GM23338 (cell line): ENCODE results near the gene ANTXR2. TPM values are rescaled to one million over a fixed set of nuclear protein-coding genes. Genes with fewer than 3 reads are reported as not detected.

Source experiments
- ATAC-seq: fragments of 200-7000 bp; cut with Tn5 transposase; 3 replicates; pipeline ENCODE4 v1.9.1; 2020
- DNase-seq: peaks from one replicate; pipeline ENCODE4 v3.0.0-alpha.2; 2015; ENCODE audit warnings: low spot score
- H2AFZ ChIP-seq: fragments of 200-600 bp; sonication (generic); 2 replicates; pipeline ENCODE4 v1.8.0; 2016; ENCODE audit warnings: antibody characterized with exemption, mild to moderate bottlenecking, moderate library complexity
- H3F3A ChIP-seq: fragments of 200-600 bp; sonication (generic); replicated peaks from 2 replicates; pipeline ENCODE4 v1.8.0; 2017; ENCODE audit warnings: antibody characterized with exemption, mixed run types, low read depth
- H3K27ac ChIP-seq: fragments of 200-600 bp; sonication (generic); 2 replicates; pipeline ENCODE4 v1.6.1; 2016; ENCODE audit warnings: low read depth
- H3K27me3 ChIP-seq: fragments of 200-600 bp; sonication (generic); 2 replicates; pipeline ENCODE4 v1.8.0; 2016; ENCODE audit warnings: mild to moderate bottlenecking, mixed run types, moderate library complexity; ENCODE audit not compliant: insufficient read depth
- H3K36me3 ChIP-seq: fragments of 200-600 bp; sonication (generic); 2 replicates; pipeline ENCODE4 v1.8.0; 2016; ENCODE audit warnings: mild to moderate bottlenecking; ENCODE audit not compliant: insufficient read depth
- H3K4me1 ChIP-seq: fragments of 200-600 bp; sonication (generic); 2 replicates; pipeline ENCODE4 v1.8.0; 2016; ENCODE audit warnings: mild to moderate bottlenecking, moderate library complexity; ENCODE audit not compliant: insufficient read depth
- H3K4me2 ChIP-seq: fragments of 200-600 bp; sonication (generic); 2 replicates; pipeline ENCODE4 v1.7.1; 2017; ENCODE audit warnings: mixed run types
- H3K4me3 ChIP-seq: fragments of 200-600 bp; sonication (generic); 2 replicates; pipeline ENCODE4 v1.6.1; 2016; ENCODE audit warnings: mixed run types
- H3K79me2 ChIP-seq: fragments of 200-600 bp; sonication (generic); replicated peaks from 2 replicates; pipeline ENCODE4 v1.8.0; 2017; ENCODE audit warnings: mild to moderate bottlenecking; ENCODE audit not compliant: insufficient read depth
- H3K9me2 ChIP-seq: fragments of 200-600 bp; sonication (generic); 2 replicates; pipeline ENCODE4 v1.8.0; 2017; ENCODE audit not compliant: insufficient read depth
- H4K20me1 ChIP-seq: fragments of 200-600 bp; sonication (generic); replicated peaks from 2 replicates; pipeline ENCODE4 v1.8.0; 2017; ENCODE audit warnings: mild to moderate bottlenecking; ENCODE audit not compliant: insufficient read depth
- H3K27ac Mint-ChIP-seq: 2 replicates; pipeline ENCODE4 v1.8.0; 2020; ENCODE audit warnings: inconsistent platforms, mild to moderate bottlenecking, moderate library complexity, mixed read lengths
- H3K27me3 Mint-ChIP-seq: 3 replicates; pipeline ENCODE4 v1.8.0; 2022; ENCODE audit warnings: low read depth, mild to moderate bottlenecking, moderate library complexity, mixed read lengths, inconsistent platforms; ENCODE audit not compliant: insufficient read depth, poor library complexity
- H3K36me3 Mint-ChIP-seq: 3 replicates; pipeline ENCODE4 v1.8.0; 2021; ENCODE audit warnings: low read depth, mild to moderate bottlenecking, inconsistent platforms, moderate library complexity, mixed read lengths
- H3K4me1 Mint-ChIP-seq: 3 replicates; pipeline ENCODE4 v1.8.0; 2020; ENCODE audit warnings: mild to moderate bottlenecking, inconsistent platforms, mixed read lengths
- H3K4me3 Mint-ChIP-seq: 3 replicates; pipeline ENCODE4 v1.8.0; 2021; ENCODE audit warnings: moderate library complexity, mild to moderate bottlenecking, inconsistent platforms, mixed read lengths
- H3K9me3 Mint-ChIP-seq: 3 replicates; pipeline ENCODE4 v1.8.0; 2020; ENCODE audit warnings: moderate library complexity, mild to moderate bottlenecking, inconsistent platforms, mixed read lengths
- CREB1 ChIP-seq: fragments of 250-450 bp; sonication (Bioruptor Pico); IDR thresholded peaks from 2 replicates; pipeline ENCODE4 v1.5.0; 2020; ENCODE audit warnings: low read depth, mild to moderate bottlenecking, moderate library complexity
- ETS1 ChIP-seq: IDR thresholded peaks from 2 replicates; pipeline ENCODE4 v1.6.1; 2016; ENCODE audit warnings: antibody characterized with exemption
- EZH2 ChIP-seq: fragments of 200-600 bp; sonication (generic); IDR thresholded peaks from one replicate; pipeline ENCODE4 v1.8.0; 2017; ENCODE audit warnings: antibody characterized with exemption, mild to moderate bottlenecking, low read depth; ENCODE audit not compliant: unreplicated experiment
- JUNB ChIP-seq: IDR thresholded peaks from one replicate; pipeline ENCODE4 v1.6.1; 2016; ENCODE audit warnings: antibody characterized with exemption; ENCODE audit not compliant: unreplicated experiment
- NANOG ChIP-seq: IDR thresholded peaks from 2 replicates; pipeline ENCODE4 v1.6.1; 2016; ENCODE audit warnings: antibody characterized with exemption, borderline replicate concordance
- POLR2AphosphoS5 ChIP-seq: IDR thresholded peaks from 2 replicates; pipeline ENCODE4 v1.6.1; 2016; ENCODE audit warnings: antibody characterized with exemption, low read depth
- ZNF331 ChIP-seq: fragments of 250-450 bp; sonication (Bioruptor Pico); IDR thresholded peaks from 2 replicates; pipeline ENCODE4 v1.5.0; 2020; ENCODE audit warnings: low read depth, mild to moderate bottlenecking, moderate library complexity
- polyA plus RNA-seq: library from polyadenylated mRNA; unstranded; fragments of >200 nt; fragmentation: Nextera tagmentation; extraction: Ambion mirVana; gene quantifications from 2 replicates; pipeline ENCODE4 v1.2.1, GENCODE V29; 2016
- total RNA-seq: library from RNA; depleted of rRNA; stranded (reverse); fragments of >200 nt; shearing (Covaris generic); gene quantifications from 2 replicates; pipeline ENCODE4 v1.2.3, GENCODE V29; 2014
- TF ChIP-seq, protein P1 (sequence below): fragments of 250-450 bp; sonication (Bioruptor Pico); IDR thresholded peaks from 2 replicates; pipeline ENCODE4 v1.5.0; 2020; ENCODE audit warnings: mild to moderate bottlenecking, moderate library complexity
- TF ChIP-seq, protein P2 (sequence below), 2 experiments: fragments of 200-600 bp in 1 of 2; sonication (generic) in 1 of 2; conservative IDR thresholded peaks; 2 replicates each; pipeline versions ENCODE4 v1.5.1 to v1.6.1; 2016 to 2017; ENCODE audit warnings: antibody characterized with exemption in 2 of 2, low read depth in 2 of 2, mild to moderate bottlenecking in 2 of 2, moderate library complexity in 1 of 2

ANTXR2 gene
- total and polyA plus RNA-seq, 2 experiments from 2014 or later: 2.0 to 5.3 TPM

DNA sequence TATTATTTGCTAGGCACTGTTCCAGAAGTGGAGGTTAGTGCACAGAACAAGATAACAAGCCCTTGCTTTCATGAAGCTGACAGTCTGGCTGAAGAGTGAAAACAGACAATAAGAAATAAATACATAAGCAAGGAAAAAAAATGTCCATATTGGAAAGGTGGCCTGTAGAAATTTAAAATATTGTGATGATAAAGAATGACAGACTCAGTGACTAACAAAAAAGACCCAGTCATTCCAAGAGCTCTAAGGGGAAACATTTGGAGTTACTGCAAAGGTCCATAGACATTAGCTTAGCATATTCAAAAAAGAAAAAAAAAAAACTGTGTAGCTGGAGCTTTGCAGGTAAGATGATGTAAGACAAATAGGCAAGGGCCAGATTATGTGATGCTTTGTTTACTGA is 1.0 kb upstream of the ANTXR2 start:
- Histone ChIP-seq H3K36me3 (no peaks in the 10 kb centered on the region; the same call in 1 of the 2 replicates), H3K79me2 (no peaks in the 10 kb centered on the region), H2AFZ (no peak overlapping the region), H3F3A (no peaks in the 10 kb centered on the region), H3K27ac (no peak overlapping the region), H3K4me2 (no peak overlapping the region), H4K20me1 (no peaks in the 10 kb centered on the region), H3K9me2 (no peaks in the 10 kb centered on the region), H3K27me3 (peaks cover 33% of the 10 kb centered on the region), H3K4me3 (no peak overlapping the region), H3K4me1 (peaks cover 22% of the 10 kb centered on the region)
- Mint-ChIP-seq H3K4me1 (peaks cover 23% of the 10 kb centered on the region), H3K27me3 (peaks cover 17% of the 10 kb centered on the region), H3K36me3 (no peaks in the 10 kb centered on the region), H3K9me3 (peaks cover 2% of the 10 kb centered on the region; the same call in 1 of the 3 replicates), H3K4me3 (peak overlapping the region; percentile 91; the same call in 1 of the 3 replicates), H3K27ac (no peak overlapping the region)
- DNase-seq (no peak), ATAC-seq (no peak)
- TF ChIP-seq ZNF331: no peak
- no peak for TF ChIP-seq NANOG
- TF ChIP-seq EZH2: no peak
- TF ChIP-seq POLR2AphosphoS5: no peak
- no peak for TF ChIP-seq JUNB
- TF ChIP-seq, protein P1, sequence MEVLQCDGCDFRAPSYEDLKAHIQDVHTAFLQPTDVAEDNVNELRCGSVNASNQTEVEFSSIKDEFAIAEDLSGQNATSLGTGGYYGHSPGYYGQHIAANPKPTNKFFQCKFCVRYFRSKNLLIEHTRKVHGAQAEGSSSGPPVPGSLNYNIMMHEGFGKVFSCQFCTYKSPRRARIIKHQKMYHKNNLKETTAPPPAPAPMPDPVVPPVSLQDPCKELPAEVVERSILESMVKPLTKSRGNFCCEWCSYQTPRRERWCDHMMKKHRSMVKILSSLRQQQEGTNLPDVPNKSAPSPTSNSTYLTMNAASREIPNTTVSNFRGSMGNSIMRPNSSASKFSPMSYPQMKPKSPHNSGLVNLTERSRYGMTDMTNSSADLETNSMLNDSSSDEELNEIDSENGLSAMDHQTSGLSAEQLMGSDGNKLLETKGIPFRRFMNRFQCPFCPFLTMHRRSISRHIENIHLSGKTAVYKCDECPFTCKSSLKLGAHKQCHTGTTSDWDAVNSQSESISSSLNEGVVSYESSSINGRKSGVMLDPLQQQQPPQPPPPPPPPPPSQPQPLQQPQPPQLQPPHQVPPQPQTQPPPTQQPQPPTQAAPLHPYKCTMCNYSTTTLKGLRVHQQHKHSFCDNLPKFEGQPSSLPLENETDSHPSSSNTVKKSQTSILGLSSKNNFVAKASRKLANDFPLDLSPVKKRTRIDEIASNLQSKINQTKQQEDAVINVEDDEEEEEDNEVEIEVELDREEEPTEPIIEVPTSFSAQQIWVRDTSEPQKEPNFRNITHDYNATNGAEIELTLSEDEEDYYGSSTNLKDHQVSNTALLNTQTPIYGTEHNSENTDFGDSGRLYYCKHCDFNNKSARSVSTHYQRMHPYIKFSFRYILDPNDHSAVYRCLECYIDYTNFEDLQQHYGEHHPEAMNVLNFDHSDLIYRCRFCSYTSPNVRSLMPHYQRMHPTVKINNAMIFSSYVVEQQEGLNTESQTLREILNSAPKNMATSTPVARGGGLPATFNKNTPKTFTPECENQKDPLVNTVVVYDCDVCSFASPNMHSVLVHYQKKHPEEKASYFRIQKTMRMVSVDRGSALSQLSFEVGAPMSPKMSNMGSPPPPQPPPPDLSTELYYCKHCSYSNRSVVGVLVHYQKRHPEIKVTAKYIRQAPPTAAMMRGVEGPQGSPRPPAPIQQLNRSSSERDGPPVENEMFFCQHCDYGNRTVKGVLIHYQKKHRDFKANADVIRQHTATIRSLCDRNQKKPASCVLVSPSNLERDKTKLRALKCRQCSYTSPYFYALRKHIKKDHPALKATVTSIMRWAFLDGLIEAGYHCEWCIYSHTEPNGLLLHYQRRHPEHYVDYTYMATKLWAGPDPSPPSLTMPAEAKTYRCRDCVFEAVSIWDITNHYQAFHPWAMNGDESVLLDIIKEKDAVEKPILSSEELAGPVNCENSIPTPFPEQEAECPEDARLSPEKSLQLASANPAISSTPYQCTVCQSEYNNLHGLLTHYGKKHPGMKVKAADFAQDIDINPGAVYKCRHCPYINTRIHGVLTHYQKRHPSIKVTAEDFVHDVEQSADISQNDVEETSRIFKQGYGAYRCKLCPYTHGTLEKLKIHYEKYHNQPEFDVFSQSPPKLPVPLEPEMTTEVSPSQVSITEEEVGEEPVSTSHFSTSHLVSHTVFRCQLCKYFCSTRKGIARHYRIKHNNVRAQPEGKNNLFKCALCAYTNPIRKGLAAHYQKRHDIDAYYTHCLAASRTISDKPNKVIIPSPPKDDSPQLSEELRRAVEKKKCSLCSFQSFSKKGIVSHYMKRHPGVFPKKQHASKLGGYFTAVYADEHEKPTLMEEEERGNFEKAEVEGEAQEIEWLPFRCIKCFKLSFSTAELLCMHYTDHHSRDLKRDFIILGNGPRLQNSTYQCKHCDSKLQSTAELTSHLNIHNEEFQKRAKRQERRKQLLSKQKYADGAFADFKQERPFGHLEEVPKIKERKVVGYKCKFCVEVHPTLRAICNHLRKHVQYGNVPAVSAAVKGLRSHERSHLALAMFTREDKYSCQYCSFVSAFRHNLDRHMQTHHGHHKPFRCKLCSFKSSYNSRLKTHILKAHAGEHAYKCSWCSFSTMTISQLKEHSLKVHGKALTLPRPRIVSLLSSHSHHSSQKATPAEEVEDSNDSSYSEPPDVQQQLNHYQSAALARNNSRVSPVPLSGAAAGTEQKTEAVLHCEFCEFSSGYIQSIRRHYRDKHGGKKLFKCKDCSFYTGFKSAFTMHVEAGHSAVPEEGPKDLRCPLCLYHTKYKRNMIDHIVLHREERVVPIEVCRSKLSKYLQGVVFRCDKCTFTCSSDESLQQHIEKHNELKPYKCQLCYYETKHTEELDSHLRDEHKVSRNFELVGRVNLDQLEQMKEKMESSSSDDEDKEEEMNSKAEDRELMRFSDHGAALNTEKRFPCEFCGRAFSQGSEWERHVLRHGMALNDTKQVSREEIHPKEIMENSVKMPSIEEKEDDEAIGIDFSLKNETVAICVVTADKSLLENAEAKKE: no peak
- TF ChIP-seq ETS1: no peak
- TF ChIP-seq, protein P2, sequence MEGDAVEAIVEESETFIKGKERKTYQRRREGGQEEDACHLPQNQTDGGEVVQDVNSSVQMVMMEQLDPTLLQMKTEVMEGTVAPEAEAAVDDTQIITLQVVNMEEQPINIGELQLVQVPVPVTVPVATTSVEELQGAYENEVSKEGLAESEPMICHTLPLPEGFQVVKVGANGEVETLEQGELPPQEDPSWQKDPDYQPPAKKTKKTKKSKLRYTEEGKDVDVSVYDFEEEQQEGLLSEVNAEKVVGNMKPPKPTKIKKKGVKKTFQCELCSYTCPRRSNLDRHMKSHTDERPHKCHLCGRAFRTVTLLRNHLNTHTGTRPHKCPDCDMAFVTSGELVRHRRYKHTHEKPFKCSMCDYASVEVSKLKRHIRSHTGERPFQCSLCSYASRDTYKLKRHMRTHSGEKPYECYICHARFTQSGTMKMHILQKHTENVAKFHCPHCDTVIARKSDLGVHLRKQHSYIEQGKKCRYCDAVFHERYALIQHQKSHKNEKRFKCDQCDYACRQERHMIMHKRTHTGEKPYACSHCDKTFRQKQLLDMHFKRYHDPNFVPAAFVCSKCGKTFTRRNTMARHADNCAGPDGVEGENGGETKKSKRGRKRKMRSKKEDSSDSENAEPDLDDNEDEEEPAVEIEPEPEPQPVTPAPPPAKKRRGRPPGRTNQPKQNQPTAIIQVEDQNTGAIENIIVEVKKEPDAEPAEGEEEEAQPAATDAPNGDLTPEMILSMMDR (conservative IDR thresholded peaks at IDR 0.05; ENCODE audit: low read depth in 2 of 2): no peak
- TF ChIP-seq CREB1 (CRISPR knock-in tag): no peak
